HG02870 (cell line): ENCODE results near the gene OPRD1.
"Not testable (repeated sequence)": the region's sequence is repeated elsewhere in the genome, so short reads cannot be mapped to it uniquely, and the experiment has no call there.

Source experiments
- ATAC-seq: cut with Tn5 transposase; IDR thresholded peaks from one replicate; pipeline ENCODE4 v1.9.1; 2021; ENCODE audit warnings: mild to moderate bottlenecking, moderate library complexity; ENCODE audit not compliant: unreplicated experiment

OPRD1 gene

DNA sequence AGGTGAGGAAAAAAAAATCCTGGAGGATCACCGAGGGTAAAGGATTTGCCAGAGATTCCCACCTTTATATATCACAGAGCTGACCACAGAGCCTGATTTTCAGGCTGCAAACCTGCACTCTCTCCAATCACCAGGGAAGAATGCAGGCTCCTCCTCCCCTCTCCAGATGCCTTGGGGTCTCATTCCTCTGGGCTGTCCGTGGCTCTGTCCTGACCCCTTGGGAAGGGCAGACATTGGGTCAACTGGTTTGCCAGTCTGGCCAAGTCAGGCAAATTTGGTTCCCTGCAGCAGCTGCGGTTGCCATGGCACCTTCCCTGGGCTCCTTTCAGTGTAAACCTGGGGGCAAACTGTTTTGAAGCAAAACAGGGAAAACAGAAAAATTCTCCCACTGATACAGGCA, 11.6 kb upstream of the OPRD1 start:
- ATAC-seq: no peak

DNA sequence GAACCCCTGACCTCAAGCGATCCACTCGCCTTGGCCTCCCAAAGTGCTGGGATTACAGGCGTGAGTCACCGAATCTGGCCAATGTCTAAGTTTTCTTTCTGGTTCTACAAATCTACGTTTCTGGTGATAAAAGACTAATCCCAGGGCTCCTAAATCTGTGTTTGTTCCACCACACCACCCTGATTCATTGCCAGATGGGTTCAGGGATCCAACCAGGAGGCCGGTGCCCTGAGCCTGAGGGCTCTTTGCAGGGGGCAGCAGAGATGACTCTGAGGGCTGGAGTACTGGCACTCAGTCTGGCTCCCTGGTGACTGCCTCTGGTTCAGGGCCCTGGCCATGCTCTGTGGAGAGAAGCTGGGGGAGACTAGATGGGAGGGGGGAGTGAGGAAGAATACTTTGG, 10.5 kb upstream of the OPRD1 start:
- no peak for ATAC-seq

DNA sequence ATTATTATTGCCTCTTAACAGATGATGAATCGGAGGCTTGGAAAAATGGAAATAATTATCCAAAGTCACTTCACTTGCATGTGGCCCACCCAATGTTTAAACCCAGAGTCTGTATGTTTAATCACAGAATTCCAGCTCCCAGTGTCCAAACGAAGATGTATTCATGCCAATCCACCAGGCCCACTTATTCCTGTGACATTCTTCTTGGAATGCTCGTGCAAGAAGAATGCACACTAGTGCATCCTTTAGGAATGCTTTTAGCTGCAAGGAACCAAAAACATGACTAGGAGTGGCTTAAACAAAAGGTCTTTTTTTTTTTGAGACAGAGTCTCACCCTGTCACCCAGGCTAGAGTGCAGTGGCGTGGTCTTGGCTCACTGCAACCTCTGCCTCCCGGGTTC, 8.9 kb upstream of the OPRD1 start:
- no peak for ATAC-seq

DNA sequence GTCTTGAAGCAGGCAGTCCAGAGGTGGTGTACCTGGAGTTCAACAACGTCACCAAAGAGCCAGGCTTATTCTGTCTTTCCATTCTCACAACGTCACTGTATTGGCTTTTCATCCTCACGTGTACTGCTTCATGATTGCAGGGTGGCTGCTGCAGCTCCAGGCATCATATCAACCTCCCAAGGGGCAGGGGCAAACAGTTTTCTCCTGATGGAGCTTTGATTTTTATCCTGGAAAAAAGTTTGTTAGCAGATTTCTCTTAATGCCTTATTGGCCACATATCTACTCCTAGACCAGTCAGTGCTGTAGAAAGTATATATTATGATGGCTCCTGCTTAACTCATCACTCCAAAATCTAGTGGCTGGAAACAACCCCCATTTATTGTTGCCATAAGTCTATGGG, 8.3 kb upstream of the OPRD1 start:
- ATAC-seq: no peak

DNA sequence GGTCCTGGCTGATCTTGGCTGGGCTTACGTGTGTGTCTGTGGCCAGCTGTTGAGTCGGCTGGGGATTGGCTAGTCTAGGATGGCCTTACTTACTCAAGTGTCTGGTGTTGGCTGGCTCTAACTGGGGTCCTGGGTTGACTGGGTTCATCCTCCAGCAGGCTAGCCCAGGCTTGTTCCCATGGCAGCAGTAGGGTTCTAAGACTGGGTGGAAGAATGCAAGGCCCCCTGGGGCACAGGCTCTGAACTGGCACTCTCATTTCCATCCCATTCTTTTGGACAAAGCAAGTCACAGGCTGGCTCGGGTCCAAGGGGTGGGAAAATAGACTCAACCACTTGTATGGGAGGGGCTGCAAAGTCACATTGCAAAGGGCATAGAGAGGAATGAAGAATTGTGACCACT, 7.9 kb upstream of the OPRD1 start:
- no peak for ATAC-seq

DNA sequence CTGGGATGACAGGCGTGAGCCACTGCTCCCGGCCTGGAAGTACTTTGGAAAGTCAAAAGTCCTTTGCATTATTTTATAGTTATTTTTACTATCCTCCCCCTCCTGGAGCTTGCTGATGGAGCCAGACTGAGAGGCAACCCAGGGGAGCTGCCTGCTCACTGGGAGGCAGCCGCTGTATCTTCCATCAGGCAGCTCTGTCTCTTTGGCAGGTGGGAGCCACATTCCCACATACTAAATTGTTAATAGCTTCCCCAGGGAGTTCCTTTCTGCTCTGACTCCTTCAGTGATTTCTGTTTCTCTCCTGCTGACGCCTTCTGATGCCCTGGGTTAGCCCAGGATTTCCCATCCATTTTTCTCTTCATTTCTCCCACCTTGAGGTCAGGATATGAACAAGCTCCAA, 4.9 kb upstream of the OPRD1 start:
- ATAC-seq: no peak

DNA sequence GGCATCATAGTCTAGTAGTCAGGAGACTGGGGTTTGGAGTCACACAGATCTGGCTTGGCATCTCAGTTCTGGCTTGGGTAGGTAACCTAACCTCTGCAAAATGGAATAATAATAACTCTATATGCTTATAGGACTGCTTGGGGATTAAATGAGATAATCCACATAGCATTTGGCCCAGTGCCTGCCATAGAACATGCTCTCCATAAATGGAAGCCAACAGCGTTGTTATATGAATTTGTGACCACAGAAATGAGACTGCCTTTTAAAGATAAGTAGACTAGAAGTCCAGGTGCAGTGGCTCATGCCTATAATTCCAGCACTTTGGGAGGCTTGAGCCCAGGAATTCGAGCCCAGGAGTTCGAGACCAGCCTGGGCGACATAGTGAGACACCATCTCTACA, 4.0 kb upstream of the OPRD1 start:
- ATAC-seq: no peak

DNA sequence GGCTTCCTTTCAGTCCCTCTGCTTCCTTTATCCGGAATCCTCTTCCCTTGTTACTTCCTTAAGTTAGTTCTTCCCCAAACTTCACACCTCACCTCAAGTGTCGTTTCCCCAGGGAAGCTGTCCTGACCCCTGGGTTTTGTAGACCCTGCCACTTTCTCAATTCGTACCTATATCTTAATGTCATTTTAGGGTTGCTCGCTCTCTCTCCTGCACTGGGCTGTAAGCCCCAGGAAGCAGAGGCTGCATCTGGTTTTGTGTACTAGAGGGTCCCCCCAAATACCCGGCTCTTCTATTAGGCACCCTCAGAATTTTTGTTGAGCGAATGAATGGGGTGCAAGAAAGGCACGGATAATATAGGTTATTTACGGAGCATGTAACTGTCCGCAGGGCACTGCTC, 603 bp upstream of the OPRD1 start:
- ATAC-seq: no peak

DNA sequence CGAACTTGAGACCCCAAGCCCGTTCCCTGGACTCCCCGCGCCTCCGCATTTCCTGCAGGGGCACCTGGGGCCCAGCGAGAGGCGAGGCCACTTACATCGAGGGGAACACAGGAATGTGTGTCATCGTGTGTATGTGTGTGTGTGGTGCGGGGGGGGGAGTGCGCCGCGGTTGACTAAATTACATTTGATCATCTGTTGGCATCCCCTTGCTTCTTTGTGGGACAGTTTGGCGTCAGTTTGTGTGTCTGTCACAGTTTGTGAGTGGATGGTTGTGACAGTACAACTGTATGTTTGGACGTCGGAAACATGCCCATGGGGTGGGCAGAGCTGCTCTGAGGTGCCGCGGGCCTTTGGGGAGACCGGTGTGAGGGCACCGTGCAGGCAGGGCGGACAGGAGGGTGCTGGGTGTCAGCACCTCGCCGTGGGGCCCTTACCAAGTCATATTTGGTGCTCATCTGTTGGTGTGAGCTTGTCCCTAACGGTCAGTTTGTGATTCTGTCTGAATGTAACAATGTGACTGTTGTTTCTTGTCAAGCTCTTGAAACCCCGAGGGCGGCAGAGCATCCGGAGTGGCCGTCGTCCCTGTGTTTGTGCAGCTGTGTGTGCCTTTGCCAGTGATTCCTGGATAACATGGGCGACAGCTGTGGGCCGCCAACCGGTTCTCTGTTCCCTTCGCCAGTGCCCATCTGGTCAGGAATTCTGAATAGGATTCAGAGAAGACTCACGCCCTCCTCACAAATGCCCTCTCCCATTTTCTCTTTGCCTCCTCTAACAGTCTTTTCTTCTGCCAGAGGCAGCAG, 899 bp downstream of the OPRD1 start:
- ATAC-seq: no peak

DNA sequence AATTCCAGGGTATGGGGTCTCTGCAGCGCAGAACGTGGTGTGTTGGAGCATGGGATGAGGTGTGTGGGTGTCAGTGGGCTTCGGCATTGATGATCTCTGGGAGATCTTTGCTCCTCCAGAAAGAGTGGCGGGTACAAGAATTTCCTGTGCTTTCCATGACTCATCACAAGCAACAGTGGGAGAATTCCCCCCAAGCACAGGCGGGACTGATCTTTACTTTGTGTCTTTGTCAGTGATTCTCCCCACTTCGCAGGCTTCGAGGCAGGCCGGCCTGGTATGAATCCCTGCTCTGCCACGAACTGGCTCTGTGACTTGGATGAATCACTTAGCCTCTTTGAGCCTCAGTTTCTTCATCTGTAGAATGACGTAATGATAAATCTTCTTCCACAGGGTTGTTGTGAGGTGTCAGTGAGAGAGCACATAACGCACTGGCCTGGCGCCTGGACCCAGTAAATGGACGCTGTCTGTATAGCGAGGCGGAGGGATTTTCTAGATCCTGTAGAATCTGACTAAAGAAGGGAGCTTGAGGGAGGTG, 2.0 kb downstream of the OPRD1 start:
- no peak for ATAC-seq

DNA sequence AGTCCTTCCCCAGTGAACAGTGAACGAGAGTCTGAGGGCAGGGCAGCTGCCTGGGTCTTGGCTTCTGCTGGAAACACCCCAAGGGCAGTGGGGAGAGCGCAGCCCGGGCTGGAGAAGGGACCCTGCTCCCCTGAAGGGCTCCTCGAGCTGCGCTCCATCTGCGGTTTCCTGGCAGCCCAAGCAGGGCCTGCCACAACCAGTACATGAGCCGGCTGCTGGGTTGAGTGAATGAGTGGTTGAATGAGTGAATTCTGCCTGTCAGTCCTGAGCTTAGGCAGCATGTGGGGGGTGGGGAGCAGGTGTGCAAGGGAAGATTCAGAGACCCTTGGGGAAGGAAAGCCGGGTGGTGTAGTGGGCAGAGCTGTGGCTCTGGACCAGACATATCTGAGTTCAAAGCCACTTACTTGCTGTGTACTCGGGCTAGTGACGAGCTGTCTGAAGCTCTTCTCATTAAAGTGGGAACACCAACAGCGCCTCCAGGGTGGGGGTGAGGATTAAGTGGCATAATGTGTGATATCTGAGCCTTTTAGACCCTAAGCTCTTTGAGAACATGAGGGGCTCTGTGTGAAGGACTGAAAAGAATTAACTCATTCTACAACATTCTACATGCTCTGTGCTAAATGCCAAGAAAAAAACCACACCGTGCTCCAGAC, 3.7 kb downstream of the OPRD1 start:
- no peak for ATAC-seq

DNA sequence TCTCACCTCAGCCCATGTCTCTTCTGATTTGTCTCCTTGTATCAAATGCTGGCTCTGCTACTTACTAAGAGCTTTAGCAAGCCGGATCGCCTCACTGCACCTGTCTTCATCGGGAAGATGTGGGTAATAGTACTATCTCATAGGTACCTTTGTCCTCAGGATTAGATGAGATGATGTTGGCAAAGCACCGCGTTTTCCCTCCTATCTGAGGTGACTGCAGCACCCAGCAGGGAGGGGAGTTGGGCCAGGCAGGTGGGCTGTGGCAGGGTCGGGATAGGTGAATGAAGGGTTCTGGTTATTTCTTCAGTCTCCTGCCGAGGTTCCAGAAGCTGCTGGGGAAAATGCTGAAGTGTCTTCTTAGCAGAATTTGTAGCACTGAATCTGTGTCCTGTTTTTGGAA, 5.2 kb downstream of the OPRD1 start:
- ATAC-seq: no peak

DNA sequence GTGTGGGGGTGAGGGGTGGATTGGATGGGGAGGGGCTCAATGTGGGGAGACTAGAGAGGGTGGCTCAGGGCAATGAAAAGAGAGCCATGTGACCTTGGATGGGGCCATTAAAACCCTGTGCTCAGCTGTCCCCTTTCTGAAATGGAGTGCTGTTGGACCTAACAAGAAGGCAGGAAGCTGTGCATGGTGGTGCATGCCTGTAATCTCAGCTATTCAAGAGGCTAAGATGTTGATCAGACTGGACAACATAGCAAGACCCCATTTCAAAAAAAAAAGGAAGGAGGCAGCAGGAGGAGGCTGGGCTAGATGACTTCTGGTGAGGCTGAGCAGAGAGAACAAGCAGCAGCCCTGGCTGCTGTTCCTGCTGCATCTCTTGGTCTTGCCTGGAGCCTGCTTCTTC, 7.0 kb downstream of the OPRD1 start:
- ATAC-seq: no peak

DNA sequence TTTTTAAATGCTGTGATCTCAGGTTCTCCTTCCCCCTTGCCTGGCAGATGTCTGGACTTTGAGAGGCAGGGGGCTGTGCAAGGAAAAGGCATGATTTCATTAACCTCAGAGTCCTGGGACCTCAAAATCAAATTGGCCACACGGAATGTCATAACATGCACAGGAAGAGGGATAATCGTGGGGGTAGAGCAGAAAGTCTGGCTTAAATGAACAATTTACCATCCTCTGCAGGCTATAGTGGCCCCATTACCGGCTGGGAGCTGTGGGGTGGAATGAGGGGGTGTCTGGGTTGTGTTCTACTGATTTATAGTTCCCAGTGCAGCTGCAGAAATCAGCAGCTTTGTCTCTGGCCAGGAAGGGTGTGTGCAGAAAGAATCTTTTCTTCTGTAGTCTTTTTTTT, 10.8 kb downstream of the OPRD1 start:
- ATAC-seq: no peak

DNA sequence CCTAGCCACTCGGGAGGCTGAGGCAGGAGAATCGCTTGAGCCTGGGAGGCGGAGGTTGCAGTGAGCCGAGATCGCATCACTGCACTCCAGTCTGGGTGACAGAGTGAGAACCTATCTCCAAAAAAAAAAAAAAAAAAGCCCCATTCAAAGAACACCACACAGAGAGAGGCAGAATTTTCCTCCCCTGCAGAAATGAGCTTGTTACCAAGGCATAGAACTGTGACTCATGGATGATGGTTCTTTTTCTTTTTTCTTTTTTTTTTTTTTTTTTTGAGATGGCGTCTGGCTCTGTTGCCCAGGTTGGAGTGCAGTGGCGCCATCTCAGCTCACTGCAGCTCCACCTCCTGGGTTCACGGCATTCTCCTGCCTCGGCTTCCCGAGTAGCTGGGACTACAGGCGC, 12.1 kb downstream of the OPRD1 start:
- not testable (repeated sequence) for ATAC-seq

DNA sequence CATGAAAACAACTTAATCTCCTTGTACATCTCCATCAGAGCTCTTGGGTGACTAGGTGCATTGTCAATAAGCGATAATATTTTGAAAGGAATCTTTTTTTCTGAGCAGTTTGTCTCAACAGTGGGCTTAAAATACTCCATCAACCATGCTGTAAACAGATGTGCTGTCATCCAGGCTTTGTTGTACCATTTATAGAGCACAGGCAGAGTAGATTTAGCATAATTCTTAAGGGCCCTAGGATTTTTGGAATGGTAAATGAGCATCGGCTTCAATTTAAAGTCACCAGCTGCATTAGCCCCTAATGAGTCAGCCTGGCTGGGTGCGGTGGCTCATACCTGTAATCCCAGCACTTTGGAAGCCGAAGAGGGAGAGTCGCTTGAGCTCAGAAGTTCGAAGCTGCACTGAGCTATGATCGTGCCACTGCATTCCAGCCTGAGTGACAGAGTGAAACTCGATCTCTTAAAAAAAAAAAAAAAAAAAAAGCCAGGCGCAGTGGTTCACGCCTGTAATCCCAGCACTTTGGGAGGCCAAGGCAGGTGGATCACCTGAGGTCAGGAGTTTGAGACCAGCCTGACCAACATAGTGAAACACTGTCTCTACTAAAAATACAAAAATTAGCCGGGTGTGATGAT, 16.4 kb downstream of the OPRD1 start:
- not testable (repeated sequence) for ATAC-seq

DNA sequence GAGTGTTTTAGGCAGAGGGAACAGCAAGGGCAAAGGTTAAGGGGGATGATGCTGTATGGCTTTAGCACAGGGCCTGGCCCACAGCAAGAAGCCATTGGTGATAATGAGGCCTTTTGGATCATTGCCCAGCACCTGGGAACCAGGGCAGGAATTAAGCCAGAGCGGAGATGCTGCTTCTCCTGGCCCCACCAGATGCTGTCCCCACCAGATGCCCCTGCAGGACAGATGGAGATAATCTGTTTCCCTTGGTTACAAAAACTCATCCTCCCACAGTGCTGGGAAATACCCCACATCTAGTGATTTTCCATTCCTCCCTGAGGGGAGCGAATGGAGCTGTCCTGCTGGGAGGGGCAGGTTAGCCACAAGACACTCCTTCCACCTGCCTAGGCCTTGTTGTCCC, 18.8 kb downstream of the OPRD1 start:
- no peak for ATAC-seq

DNA sequence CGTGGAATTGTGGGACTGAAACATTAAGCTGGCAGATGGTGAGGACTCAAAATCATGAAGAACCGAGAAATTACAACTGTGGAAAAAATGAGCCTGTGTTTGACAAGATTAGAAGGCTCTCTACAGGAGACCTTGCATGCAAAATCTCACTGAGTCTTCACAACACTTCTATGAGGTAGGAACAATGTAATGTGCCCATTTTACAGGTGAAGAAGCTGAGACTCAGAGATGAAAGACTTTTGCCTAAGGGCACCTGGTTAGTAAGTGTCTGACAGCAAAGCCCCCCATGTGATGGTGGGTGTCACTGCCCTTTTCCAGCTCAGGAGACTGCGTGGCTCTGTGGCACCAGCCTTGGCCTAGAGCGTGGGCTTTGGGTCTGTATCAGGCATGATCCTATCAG, 21.0 kb downstream of the OPRD1 start:
- ATAC-seq: no peak

DNA sequence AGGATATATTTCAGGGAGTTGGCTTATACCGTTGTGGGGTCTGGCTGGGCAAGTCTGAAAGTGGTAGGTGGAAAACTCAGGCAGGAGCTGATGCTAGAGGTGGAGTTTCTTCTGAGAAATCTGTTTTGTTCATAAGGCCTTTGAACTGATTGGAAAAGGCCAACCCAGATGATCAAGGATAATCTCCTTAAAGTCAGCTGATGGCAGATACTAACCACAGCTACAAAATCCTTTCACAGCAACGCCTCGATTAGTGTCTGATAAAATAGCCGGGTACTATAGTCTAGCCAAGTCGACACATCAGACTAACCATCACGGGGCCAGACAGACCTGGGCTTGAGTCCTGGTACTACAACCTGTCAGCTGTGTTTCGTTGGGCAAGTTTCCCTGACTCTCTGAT, 21.4 kb downstream of the OPRD1 start:
- no peak for ATAC-seq

DNA sequence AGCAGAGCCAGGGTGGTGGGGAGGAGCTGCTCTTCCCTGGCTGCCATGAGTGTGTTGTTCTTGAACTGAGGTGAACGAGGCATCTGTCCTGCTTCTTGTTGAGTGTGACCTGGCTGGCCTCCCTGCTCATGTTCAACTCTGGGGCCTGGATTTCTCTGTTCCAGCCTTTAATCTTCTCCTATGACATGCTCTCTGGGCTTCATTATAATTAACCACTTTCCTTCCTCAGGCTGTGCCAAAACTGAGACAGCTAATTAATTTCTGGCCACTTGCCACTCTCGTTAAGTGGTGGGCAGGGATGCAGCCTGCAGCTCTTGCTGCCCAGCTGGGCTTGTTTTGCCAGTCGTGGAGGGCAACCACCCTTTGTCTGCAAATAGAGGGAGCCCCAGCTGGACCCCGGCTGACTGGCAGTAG, 23.3 kb downstream of the OPRD1 start:
- no peak for ATAC-seq

DNA sequence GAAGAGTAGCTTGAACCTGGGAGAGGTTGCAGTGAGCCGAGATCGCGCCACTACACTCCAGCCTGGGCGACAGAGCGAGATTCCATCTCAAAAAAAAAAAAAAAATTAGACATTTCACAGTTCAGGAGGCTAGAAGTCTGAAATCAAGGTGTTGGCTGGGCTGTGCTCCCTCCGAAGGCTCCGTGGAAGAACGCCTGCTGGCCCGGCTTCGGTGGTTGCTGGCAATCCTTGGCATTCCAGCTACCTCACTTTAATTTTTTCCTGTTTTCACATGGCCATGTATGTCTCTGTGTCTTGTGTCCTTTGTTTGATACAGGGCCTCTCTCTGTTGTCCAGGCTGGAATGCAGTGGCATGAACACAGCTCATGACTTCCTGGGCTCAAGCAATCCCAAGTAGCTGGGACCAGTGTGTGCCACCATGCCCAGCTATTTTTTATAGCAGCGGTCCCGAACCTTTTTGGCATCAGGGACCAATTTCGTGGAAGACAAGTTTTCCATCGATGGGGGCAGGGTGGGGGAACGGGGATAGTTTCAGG, 24.5 kb downstream of the OPRD1 start:
- ATAC-seq: no peak
